HG02763 (cell line): Measurements from ENCODE around the gene FAM83D.

Experiments used
- ATAC-seq: cut with Tn5 transposase; IDR thresholded peaks from one replicate; pipeline ENCODE4 v1.9.1; 2021; ENCODE audit warnings: mild to moderate bottlenecking, moderate library complexity; ENCODE audit not compliant: unreplicated experiment

Gene FAM83D, protein sequence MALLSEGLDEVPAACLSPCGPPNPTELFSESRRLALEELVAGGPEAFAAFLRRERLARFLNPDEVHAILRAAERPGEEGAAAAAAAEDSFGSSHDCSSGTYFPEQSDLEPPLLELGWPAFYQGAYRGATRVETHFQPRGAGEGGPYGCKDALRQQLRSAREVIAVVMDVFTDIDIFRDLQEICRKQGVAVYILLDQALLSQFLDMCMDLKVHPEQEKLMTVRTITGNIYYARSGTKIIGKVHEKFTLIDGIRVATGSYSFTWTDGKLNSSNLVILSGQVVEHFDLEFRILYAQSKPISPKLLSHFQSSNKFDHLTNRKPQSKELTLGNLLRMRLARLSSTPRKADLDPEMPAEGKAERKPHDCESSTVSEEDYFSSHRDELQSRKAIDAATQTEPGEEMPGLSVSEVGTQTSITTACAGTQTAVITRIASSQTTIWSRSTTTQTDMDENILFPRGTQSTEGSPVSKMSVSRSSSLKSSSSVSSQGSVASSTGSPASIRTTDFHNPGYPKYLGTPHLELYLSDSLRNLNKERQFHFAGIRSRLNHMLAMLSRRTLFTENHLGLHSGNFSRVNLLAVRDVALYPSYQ

DNA sequence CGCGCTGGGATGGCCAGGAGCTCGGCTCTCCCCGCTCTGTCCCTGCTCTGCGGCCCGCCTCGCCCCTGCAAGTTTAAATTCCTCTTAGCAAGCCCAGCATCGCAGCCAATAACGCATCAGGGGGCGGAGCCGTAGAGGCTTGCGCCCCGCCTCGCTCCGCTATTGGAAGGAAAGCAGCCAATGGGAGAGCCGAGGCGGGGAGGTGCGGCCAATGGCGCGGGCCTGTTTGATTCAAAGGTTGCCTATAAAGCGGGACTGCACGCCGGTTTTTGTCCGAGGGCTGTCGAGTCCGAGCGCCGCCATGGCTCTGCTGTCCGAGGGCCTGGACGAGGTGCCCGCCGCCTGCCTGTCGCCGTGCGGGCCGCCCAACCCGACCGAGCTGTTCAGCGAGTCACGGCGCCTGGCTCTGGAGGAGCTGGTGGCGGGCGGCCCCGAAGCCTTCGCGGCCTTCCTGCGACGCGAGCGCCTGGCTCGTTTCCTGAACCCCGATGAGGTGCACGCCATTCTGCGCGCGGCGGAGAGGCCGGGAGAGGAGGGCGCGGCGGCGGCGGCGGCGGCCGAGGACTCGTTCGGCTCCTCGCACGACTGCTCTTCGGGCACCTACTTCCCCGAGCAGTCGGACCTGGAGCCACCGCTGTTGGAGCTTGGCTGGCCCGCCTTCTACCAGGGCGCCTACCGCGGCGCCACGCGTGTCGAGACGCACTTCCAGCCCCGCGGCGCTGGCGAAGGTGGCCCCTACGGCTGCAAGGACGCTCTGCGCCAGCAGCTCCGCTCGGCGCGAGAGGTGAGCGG lies at the start of gene FAM83D:
TSS of gene FAM83D (plus strand) at position 276 of the 792 bp plus-strand sequence. CDS start at position 302, 26 bp downstream.
- ATAC-seq: peak; percentile 90

- no peak for ATAC-seq
Measured at GRCh38 chr20:38877483-38877882, 48.7 kb upstream of the FAM83D start.

- no peak for ATAC-seq
Measured at GRCh38 chr20:38878866-38879265, 47.4 kb upstream of the FAM83D start.

GRCh38 chr20:38880952-38881735 lies 45.1 kb upstream of the FAM83D start:
- ATAC-seq: no peak

GRCh38 chr20:38881806-38882440 lies 44.3 kb upstream of the FAM83D start:
- no peak for ATAC-seq

- no peak for ATAC-seq
Measured at GRCh38 chr20:38882600-38882999, 43.6 kb upstream of the FAM83D start.

GRCh38 chr20:38883081-38883980 lies 42.9 kb upstream of the FAM83D start:
- no peak for ATAC-seq

DNA sequence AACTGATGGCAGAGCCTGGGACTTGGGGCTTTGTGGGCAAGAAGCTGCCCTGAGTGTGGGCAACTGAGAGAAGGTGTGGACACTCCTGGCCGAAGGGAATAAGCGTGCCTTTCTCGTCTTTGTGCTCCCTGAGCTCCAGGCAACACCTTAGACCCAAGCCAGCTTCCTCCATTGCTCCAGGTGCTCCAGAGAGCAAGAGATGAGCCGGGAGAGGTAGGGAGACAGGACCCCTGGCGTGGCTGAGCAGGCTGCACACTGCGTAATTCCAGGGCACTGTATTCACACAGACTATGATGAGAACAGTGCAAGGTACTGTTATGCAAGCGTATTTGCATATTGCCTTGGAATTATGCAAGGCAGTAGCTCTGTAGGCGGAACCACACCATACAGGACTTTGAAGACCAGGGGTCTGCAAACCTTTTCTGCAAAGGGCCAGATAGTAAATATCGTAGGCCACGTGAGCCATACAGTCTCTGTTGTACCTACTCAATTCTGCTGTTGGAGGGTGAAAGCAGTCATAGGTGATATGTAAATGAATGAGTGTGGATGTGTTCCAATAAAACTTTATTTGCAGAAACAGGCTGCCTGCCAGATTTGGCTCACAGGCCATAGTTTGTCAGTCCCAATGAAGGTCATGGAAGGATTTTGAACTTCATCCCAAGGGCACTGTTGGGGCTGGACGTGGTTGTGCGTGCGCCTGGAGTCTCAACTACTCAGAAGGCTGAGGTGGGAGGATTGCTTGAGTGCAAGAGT lies 42.1 kb upstream of the FAM83D start:
- no peak for ATAC-seq

- no peak for ATAC-seq
Measured at GRCh38 chr20:38885357-38885756, 40.9 kb upstream of the FAM83D start.

DNA sequence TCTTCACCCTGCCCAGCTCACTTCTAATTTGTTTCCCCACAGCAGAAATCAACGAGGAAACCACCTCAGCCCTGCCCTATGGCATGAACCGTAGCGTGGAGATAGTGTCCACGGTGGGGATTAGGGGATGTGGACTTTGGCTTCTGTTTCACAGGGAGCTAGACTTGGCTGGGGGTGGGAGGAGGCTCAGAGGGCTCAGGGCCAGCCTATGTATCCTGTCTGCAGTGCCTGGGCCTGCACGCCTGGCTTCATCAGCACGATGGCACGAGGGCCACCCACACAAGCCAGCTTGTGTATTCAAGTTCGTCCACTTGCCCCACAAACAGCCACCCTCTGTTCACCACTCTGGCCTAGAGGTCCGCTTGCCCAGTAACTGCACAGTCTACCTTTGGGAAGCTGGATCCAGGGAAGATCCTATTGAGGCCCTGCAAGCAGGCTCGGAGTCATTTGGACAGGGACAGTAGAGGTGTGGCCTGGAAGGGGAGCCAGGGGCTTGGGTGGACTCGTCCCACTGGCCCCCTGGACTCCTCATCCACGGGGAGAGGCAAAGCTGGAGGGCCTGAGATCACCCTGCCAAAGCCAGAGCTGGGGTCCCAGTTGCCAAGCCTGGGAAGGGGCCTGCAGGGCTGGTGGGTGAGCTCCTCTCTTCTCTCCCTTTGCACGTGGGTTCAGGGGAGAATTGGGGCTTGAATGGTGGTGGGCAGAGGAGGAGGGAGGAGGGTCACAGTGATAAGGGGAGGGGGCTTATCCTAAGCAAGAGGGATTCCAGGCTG lies 38.0 kb upstream of the FAM83D start:
- ATAC-seq: no peak

DNA sequence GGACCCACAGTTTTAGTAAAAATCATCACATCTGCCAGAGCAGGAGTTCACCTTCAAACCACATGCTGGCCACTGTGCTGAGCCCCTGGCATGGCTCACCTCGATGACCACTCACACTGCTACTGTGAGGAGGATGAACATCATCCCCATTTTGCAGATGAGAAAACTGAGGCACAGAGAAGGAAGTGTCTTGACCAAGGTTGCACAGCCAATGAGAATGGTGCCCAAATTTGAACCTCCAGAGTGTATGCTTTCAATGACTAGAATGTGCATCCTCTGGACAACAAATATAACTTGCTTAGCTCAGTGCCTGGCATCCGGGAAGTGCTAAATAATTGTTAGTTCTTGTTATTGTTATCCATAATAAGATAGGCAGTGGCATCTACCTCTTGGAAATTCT lies 37.2 kb upstream of the FAM83D start:
- no peak for ATAC-seq

DNA sequence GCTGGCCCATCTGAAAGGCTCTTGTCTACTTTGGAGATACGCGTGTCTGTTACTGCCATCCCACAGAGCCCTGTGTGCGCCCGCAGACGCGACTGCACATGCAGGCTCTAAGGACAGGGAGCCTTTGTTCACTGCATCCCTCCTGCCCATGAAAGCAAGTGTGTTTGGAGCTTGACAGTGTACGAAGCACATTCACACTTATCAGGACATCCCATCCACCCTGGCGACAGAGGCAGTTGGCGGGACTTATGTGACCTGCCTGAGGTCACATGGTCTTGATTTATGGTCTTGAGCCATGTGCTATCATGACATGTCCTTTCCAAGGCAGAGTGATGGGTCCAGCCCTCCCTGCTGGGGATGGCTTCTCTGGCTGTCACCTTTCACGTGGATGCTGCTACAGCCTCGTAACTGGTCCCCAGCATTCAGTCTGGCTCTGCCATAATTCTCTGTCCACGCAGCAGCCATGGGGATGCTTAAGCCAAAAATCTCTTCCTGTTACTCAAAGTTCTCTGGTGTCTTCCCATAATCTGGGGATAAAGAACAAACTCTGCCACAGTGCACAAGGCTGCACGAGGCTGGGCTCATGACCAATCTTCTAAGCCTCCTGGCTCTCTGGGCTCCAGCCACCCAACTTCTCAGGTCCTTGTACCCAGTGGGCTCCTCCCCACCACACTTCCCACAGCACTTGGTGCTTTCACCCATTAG lies 36.3 kb upstream of the FAM83D start:
- ATAC-seq: no peak

DNA sequence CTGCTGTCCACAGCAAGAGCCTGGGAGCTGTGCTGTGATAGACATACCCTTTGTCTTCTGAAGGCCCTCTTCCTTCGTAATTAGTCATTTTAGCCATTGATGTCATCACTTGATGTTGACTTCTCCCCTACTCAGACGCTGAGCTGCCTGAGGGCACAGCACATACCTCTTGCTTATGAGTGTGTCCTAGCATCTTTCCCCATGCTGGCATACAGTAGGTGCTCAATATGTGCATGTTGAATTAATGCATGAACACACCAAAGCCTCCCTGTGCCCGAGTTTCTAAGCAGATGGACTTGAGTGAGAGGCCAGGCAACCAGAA lies 35.8 kb upstream of the FAM83D start:
- no peak for ATAC-seq

DNA sequence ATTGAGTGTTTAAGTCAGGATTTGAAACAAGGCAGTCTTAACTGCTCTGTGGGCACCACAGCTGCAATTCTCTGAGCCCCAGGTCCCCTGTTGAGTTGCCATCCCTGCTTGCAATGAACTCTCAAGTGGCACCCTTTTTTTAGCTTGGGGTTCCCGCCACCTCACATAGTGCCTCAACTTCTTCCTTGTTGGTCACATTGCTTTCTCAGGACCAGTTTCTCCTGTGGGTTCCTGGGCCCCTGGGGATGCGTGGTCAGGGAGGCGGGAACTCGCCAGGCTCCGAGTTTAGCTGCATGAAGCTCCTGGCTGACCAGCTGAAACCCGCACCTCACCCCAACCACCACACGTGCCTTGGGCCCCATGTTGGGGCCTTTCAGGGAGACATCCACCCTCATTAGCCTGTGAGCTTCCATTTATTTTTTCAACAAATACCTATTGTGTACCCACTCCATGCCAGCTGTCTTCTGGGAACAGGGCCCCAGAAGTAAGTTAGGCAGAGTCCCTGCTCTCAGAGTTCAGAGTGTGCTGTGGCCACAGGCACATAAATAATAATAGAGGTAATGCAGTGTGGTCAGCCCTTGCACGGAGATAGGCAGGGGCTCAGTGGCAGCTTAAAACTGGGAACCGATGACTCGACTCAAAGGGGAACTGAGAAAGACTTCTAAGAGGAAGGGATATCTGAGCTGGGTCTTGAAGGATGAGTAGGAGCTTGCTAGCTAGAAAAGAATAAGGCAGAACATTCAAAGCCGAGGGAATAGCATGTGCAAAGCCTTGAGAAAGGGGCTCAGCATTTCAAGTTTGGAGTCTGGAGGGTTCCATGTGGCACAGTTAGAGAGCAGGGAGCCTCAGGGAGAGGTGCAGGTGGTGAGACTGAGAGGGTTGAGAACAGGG lies 33.9 kb upstream of the FAM83D start:
- peak; percentile 45 for ATAC-seq

DNA sequence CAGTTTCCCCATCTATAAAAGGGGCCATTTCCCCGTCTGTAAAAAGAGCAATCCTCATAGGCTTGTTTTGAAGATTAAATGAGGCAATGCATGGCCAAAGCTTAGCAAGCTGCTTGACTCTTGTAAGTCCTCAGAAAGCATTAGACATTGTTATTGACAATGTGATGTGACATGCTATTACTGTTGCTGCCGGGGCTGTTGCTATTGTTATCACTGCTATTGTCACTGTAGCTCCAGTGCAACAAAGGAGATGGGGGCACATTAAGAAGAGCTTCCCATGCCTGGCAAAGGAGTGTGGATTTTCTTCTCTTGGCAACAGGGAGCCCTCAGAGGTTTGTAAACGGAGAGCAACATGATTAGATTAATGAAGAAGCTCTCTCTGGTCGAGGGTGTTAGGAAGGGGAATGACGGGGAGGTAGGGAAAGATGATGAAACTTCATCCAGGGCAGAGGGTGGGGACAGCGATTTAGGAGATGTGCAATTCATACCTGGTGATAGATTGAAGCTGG lies 33.1 kb upstream of the FAM83D start:
- no peak for ATAC-seq

GRCh38 chr20:38893565-38894090 lies 32.6 kb upstream of the FAM83D start:
- no peak for ATAC-seq
